ENCODE data around the gene ALG2. TPM values are rescaled to one million over a fixed set of nuclear protein-coding genes. Genes with fewer than 3 reads are reported as not detected.

Gene ALG2
- total RNA-seq, 2 donors from 2014 or later, result 52.1 to 58.6 TPM

- Histone ChIP-seq H3K9me3 (no peaks in the 10 kb centered on the region), H3K36me3 (replicated peaks in 1 of 2; ENCODE audit: insufficient read depth in 1 of 2, low read depth in 2 of 2) (peaks cover 0 to 11% of the 10 kb centered on the region in 2 donors), H3K4me3 (no peak overlapping the region), H3K27ac (no peak overlapping the region), H3K4me1 (peaks cover 67% of the 10 kb centered on the region), H3K27me3 (no peaks in the 10 kb centered on the region)
- intact Hi-C loops (cut with DNase I), result no loop called here
- no peak for ATAC-seq
- TF ChIP-seq POLR2A (IDR thresholded peaks at IDR 0.05), result no peak
- TF ChIP-seq CTCF (IDR thresholded peaks at IDR 0.05), result no peak
- no peak for DNase-seq
These were observed 13.3 kb upstream of the ALG2 start for GRCh38 chr9:99235069-99235468.

GRCh38 chr9:99234618-99235017, 12.9 kb upstream of the ALG2 start:
- Histone ChIP-seq H3K27me3 (no peaks in the 10 kb centered on the region), H3K4me1 (peaks cover 65% of the 10 kb centered on the region), H3K36me3 (replicated peaks in 1 of 2; ENCODE audit: insufficient read depth in 1 of 2, low read depth in 2 of 2) (peaks cover 0 to 12% of the 10 kb centered on the region in 2 donors), H3K27ac (no peak overlapping the region), H3K9me3 (no peaks in the 10 kb centered on the region), H3K4me3 (no peak overlapping the region)
- TF ChIP-seq CTCF (IDR thresholded peaks at IDR 0.05), result no peak
- intact Hi-C loops (cut with DNase I), result no loop called here
- 81 to 87% methylated on average over 2 of the region's 2 CpGs for WGBS, 2 donors
- DNase-seq (no peak), ATAC-seq (no peak)

- intact Hi-C loops (cut with DNase I), result no loop called here
These were observed 10.0 kb upstream of the ALG2 start for GRCh38 chr9:99231711-99232110.

GRCh38 chr9:99230206-99230605, 8.5 kb upstream of the ALG2 start:
- intact Hi-C loops (cut with DNase I), result no loop called here
- TF ChIP-seq CTCF (IDR thresholded peaks at IDR 0.05) (no peak), POLR2A (IDR thresholded peaks at IDR 0.05) (no peak)
- Histone ChIP-seq H3K4me1 (peaks cover 44% of the 10 kb centered on the region), H3K4me3 (no peak overlapping the region), H3K27ac (no peak overlapping the region), H3K36me3 (replicated peaks in 1 of 2; ENCODE audit: insufficient read depth in 1 of 2, low read depth in 2 of 2) (peaks cover 0 to 24% of the 10 kb centered on the region in 2 donors), H3K27me3 (no peaks in the 10 kb centered on the region), H3K9me3 (no peaks in the 10 kb centered on the region)
- DNase-seq, result no peak
- 71 to 79% methylated on average over 3 of the region's 3 CpGs for WGBS, 2 donors
- ATAC-seq, result no peak

More at GRCh38 chr9:99231711-99232110, 10.0 kb upstream of the ALG2 start:
- H3K27me3 ChIP-seq, result no peaks in the 10 kb centered on the region
- TF ChIP-seq POLR2A (IDR thresholded peaks at IDR 0.05), result no peak
- TF ChIP-seq CTCF (IDR thresholded peaks at IDR 0.05), result peak in 6 of 7 experiments; percentile 22 to 44 (median 27)
- no peaks in the 10 kb centered on the region for H3K9me3 ChIP-seq
- no peak overlapping the region for H3K27ac ChIP-seq
- H3K36me3 ChIP-seq (replicated peaks in 1 of 2; ENCODE audit: insufficient read depth in 1 of 2, low read depth in 2 of 2), result peaks cover 0 to 23% of the 10 kb centered on the region in 2 donors
- ATAC-seq (no peak), DNase-seq (peak in 2 of 4 donors; percentile 38 to 49)
- peaks cover 44% of the 10 kb centered on the region for H3K4me1 ChIP-seq
- H3K4me3 ChIP-seq, result no peak overlapping the region
- 87 to 94% methylated on average over 2 of the region's 2 CpGs for WGBS, 2 donors

GRCh38 chr9:99226054-99226453, 4.3 kb upstream of the ALG2 start:
- Histone ChIP-seq H3K4me1 (peaks cover 43% of the 10 kb centered on the region), H3K4me3 (no peak overlapping the region), H3K27me3 (no peaks in the 10 kb centered on the region), H3K9me3 (no peaks in the 10 kb centered on the region), H3K36me3 (replicated peaks in 1 of 2; ENCODE audit: insufficient read depth in 1 of 2, low read depth in 2 of 2) (peaks cover 0 to 21% of the 10 kb centered on the region in 2 donors), H3K27ac (peak overlapping the region in 1 of 4 donors; percentile 33)
- ATAC-seq (no peak), DNase-seq (no peak)
- TF ChIP-seq CTCF (IDR thresholded peaks at IDR 0.05) (no peak), POLR2A (IDR thresholded peaks at IDR 0.05) (no peak)
- intact Hi-C loops (cut with DNase I), result loop anchor here (10.0 kb wide), 1 partner anchor 599 kb away; the partner anchor contains the start of gene NR4A3
- 36 to 48% methylated on average over 5 of the region's 5 CpGs for WGBS, 2 donors
